Loucy (cell line): ENCODE data around the gene SEC14L1.

Source experiments
- H2AFZ ChIP-seq: fragments of 200-600 bp; sonication (generic); 2 replicates; pipeline ENCODE4 v1.6.0; 2016; ENCODE audit warnings: antibody characterized with exemption, mild to moderate bottlenecking, low read length, moderate library complexity
- H3F3A ChIP-seq: fragments of 200-600 bp; 2 replicates; pipeline ENCODE4 v1.6.0; 2016; ENCODE audit warnings: antibody characterized with exemption, low read depth, mild to moderate bottlenecking
- H3K27me3 ChIP-seq: fragments of 200-600 bp; sonication (generic); 2 replicates; pipeline ENCODE4 v1.6.1; 2014; ENCODE audit warnings: low read length, mild to moderate bottlenecking; ENCODE audit not compliant: insufficient read depth, poor library complexity, severe bottlenecking
- H3K36me3 ChIP-seq: fragments of 200-600 bp; sonication (generic); 2 replicates; pipeline ENCODE4 v1.6.1; 2016; ENCODE audit warnings: low read length; ENCODE audit not compliant: insufficient read depth
- H3K4me1 ChIP-seq: fragments of 200-600 bp; sonication (generic); 2 replicates; pipeline ENCODE4 v1.5.1; 2014; ENCODE audit warnings: low read length, mild to moderate bottlenecking; ENCODE audit not compliant: insufficient read depth, poor library complexity, severe bottlenecking
- H3K4me2 ChIP-seq: fragments of 200-600 bp; sonication (generic); 2 replicates; pipeline ENCODE4 v1.6.0; 2014; ENCODE audit warnings: antibody characterized with exemption, low read length, low read depth, mild to moderate bottlenecking; ENCODE audit not compliant: poor library complexity, severe bottlenecking
- H3K4me3 ChIP-seq: fragments of 200-600 bp; sonication (generic); 2 replicates; pipeline ENCODE4 v1.5.1; 2014; ENCODE audit warnings: low read length, mild to moderate bottlenecking, mixed read lengths; ENCODE audit not compliant: poor library complexity, severe bottlenecking
- H3K79me2 ChIP-seq: fragments of 200-600 bp; sonication (generic); 2 replicates; pipeline ENCODE4 v1.6.1; 2014; ENCODE audit warnings: low read length; ENCODE audit not compliant: insufficient read depth
- H3K9ac ChIP-seq: fragments of 200-600 bp; sonication (generic); 2 replicates; pipeline ENCODE4 v1.6.0; 2014; ENCODE audit warnings: mild to moderate bottlenecking, low read depth, low read length, moderate library complexity; ENCODE audit not compliant: poor library complexity, severe bottlenecking
- H3K9me2 ChIP-seq: fragments of 200-600 bp; sonication (generic); replicated peaks from 2 replicates; pipeline ENCODE4 v1.6.1; 2016; ENCODE audit warnings: low read depth, low read length, mixed read lengths
- H3K9me3 ChIP-seq: fragments of 200-600 bp; sonication (generic); 2 replicates; pipeline ENCODE4 v1.6.1; 2014; ENCODE audit warnings: mild to moderate bottlenecking, antibody characterized with exemption, low read length, low read depth; ENCODE audit not compliant: insufficient read depth
- H4K20me1 ChIP-seq: fragments of 200-600 bp; sonication (generic); 2 replicates; pipeline ENCODE4 v1.6.0; 2014; ENCODE audit warnings: antibody characterized with exemption, low read length, mild to moderate bottlenecking; ENCODE audit not compliant: insufficient read depth, poor library complexity, severe bottlenecking
- CTCF ChIP-seq: fragments of 200-600 bp; sonication (generic); conservative IDR thresholded peaks from 2 replicates; pipeline ENCODE4 v1.5.1; 2014; ENCODE audit warnings: mild to moderate bottlenecking, antibody characterized with exemption, low read length
- EZH2phosphoT487 ChIP-seq: fragments of 200-600 bp; IDR thresholded peaks from 2 replicates; pipeline ENCODE4 v1.6.1; 2018; ENCODE audit warnings: antibody characterized with exemption, mild to moderate bottlenecking, moderate library complexity, borderline replicate concordance

The SEC14L1 gene

DNA sequence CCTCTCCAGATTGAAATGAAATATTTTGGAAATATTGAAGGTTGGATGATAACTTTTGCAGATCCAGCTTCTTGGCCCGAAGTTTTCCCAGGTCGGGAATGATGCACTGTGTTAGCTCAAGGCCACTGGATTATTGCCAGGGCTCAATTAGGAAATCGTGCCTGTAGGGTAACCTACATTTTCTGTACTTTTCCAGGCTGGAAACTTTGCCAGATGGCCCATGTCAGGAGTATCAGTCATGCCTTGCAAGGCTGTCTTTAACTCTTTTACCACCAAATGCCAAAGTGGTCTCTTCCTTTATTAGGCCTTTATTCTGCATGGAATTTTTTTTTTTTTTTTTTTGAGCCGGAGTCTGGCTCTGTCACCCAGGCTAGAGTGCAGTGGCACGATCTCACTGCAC is 8.9 kb upstream of the SEC14L1 start:
- Histone ChIP-seq H3K9me3 (no peaks in the 10 kb centered on the region), H2AFZ (no peak overlapping the region), H3K4me3 (no peak overlapping the region), H3F3A (no peaks in the 10 kb centered on the region), H3K27me3 (no peaks in the 10 kb centered on the region), H3K9ac (no peak overlapping the region), H3K4me1 (no peaks in the 10 kb centered on the region), H3K79me2 (no peaks in the 10 kb centered on the region), H3K9me2 (no peaks in the 10 kb centered on the region), H3K4me2 (no peak overlapping the region), H3K36me3 (no peaks in the 10 kb centered on the region), H4K20me1 (no peaks in the 10 kb centered on the region)
- TF ChIP-seq CTCF (no peak), EZH2phosphoT487 (no peak)

GRCh38 chr17:77132411-77133086 is 8.2 kb upstream of the SEC14L1 start:
- Histone ChIP-seq H3K9ac (no peak overlapping the region), H2AFZ (no peak overlapping the region), H3K4me1 (no peaks in the 10 kb centered on the region)

DNA sequence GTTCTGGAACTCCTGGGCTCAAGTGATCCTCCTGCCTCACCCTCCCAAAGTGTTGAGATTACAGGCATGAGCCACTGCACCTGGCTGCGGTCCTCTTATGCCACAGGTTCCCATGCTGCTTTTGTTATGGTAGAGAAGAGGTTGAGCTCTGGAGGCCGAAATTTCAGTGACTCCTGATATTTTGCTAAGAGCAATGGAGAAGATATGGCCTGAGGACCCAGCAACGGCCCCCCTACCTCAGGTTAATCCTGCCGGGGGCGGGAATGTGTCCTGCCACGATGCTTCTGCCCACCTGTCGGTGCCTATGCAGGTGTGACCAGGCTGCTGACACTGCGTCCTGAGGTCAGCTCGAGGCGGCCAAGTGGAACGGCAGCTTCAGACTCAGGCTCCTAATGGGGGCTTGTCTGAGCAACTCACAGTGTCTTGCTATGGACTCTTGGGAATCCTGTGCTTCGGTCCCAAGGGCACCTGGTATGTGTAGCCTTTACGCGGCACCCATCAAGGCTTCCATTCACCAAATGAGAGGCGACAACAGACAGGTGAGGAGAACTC is 7.6 kb upstream of the SEC14L1 start:
- Histone ChIP-seq H4K20me1 (no peaks in the 10 kb centered on the region), H3K4me1 (no peaks in the 10 kb centered on the region), H3K9me2 (no peaks in the 10 kb centered on the region), H3K4me2 (no peak overlapping the region), H3F3A (no peaks in the 10 kb centered on the region), H3K36me3 (no peaks in the 10 kb centered on the region), H3K4me3 (no peak overlapping the region), H3K79me2 (no peaks in the 10 kb centered on the region), H3K27me3 (no peaks in the 10 kb centered on the region), H3K9ac (no peak overlapping the region), H3K9me3 (peaks cover 9% of the 10 kb centered on the region; the same call in 1 of the 2 replicates), H2AFZ (no peak overlapping the region)
- TF ChIP-seq CTCF (no peak), EZH2phosphoT487 (no peak)

More at GRCh38 chr17:77132411-77133086, 8.2 kb upstream of the SEC14L1 start:
- Histone ChIP-seq H3K9me2 (no peaks in the 10 kb centered on the region), H4K20me1 (no peaks in the 10 kb centered on the region), H3F3A (no peaks in the 10 kb centered on the region), H3K36me3 (no peaks in the 10 kb centered on the region), H3K4me3 (no peak overlapping the region), H3K27me3 (no peaks in the 10 kb centered on the region), H3K79me2 (no peaks in the 10 kb centered on the region), H3K4me2 (no peak overlapping the region), H3K9me3 (peaks cover 5% of the 10 kb centered on the region; the same call in 1 of the 2 replicates)
- no peak for TF ChIP-seq EZH2phosphoT487
- no peak for TF ChIP-seq CTCF
